ENCODE measurements around the gene PA2G4. TPM values are rescaled to one million over a fixed set of nuclear protein-coding genes. Genes with fewer than 3 reads are reported as not detected.
A peak's percentile ranks its signal among the peaks of the same experiment; 100 is the strongest.
"Not testable (repeated sequence)": the region's sequence is repeated elsewhere in the genome, so short reads cannot be mapped to it uniquely, and the experiment has no call there.

The PA2G4 gene
- total RNA-seq, 1 donor from 2014 or later, result 32.3 TPM

DNA sequence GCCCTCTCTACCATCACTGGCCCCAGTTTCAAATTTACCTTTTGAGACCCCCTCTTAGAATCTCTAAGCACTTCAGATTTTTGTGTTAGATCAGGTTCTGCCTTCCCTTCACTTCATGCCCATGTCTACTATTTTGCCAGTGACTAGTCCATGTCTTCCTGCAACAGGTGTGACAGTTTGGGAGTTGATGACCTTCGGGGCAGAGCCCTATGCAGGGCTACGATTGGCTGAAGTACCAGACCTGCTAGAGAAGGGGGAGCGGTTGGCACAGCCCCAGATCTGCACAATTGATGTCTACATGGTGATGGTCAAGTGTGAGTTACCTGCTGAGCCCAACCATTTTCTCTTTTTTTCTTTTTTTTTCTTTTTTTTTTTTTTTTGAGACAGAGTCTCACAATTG, 5.8 kb upstream of the PA2G4 start:
- ATAC-seq, result peak; percentile 16
- no peak for DNase-seq (ENCODE audit: low spot score)

DNA sequence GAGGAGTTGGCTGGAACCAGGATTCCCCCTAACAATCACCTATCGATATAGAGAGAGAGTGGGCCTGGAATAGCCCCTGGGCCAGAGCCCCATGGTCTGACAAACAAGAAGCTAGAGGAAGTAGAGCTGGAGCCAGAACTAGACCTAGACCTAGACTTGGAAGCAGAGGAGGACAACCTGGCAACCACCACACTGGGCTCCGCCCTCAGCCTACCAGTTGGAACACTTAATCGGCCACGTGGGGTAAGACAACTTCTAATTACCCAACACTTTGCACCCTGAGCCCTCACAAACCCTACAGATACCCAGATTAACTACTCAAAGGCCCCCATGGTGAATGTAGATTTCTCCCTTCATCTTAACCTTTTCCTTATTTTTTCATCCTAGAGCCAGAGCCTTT, 4.6 kb upstream of the PA2G4 start:
- DNase-seq (ENCODE audit: low spot score) (no peak), ATAC-seq (no peak)

DNA sequence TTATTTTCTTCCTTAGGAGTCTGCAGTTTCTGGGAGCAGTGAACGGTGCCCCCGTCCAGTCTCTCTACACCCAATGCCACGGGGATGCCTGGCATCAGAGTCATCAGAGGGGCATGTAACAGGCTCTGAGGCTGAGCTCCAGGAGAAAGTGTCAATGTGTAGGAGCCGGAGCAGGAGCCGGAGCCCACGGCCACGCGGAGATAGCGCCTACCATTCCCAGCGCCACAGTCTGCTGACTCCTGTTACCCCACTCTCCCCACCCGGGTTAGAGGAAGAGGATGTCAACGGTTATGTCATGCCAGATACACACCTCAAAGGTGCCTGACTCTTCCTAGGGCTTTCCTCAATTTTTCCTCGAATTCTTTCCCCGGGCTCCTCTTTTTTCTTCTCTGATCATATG, 3.3 kb upstream of the PA2G4 start:
- no peak for ATAC-seq

DNA sequence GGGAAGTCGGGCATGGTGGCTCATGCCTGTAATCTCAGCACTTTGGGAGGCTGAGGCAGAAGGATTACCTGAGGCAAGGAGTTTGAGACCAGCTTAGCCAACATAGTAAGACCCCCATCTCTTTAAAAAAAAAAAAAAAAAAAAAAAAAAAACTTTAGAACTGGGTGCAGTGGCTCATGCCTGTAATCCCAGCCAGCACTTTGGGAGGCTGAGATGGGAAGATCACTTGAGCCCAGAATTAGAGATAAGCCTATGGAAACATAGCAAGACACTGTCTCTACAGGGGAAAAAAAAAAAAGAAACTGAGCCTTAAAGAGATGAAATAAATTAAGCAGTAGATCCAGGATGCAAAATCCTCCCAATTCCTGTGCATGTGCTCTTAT, 1.7 kb upstream of the PA2G4 start:
- DNase-seq (ENCODE audit: low spot score), result no peak
- no peak for ATAC-seq

More for the DNA sequence above, 3.3 kb upstream of the PA2G4 start:
- DNase-seq (ENCODE audit: low spot score), result no peak

DNA sequence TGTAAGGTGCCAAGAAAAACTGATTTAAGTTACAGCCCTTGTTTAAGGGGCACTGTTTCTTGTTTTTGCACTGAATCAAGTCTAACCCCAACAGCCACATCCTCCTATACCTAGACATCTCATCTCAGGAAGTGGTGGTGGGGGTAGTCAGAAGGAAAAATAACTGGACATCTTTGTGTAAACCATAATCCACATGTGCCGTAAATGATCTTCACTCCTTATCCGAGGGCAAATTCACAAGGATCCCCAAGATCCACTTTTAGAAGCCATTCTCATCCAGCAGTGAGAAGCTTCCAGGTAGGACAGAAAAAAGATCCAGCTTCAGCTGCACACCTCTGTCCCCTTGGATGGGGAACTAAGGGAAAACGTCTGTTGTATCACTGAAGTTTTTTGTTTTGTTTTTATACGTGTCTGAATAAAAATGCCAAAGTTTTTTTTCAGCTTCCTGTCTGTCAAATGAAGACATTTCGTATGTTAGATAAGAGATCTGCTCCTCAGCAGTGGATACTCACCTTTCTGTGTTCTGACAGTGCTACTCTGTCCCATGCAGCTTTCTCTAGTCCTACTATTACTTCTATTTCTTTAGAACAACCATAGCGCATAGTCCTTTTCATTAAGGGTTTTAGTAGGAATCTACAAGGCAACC, 1.2 kb upstream of the PA2G4 start:
- no peak for ATAC-seq
- DNase-seq (ENCODE audit: low spot score), result no peak

DNA sequence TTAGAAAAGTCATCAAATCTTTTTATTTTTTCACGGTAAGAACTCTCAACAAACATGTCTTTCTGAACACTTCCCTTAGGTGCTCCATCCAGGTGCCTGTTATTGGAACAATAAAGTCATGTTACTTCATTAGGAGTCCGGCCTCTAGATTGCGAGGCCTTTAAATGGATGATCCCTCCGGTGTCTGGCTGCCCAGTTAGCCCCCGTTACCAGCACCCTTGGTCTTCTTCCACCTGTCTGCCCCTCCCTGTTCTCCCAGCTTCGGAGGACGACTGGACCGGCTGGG, 593 bp upstream of the PA2G4 start:
- DNase-seq (ENCODE audit: low spot score), result no peak
- no peak for ATAC-seq

DNA sequence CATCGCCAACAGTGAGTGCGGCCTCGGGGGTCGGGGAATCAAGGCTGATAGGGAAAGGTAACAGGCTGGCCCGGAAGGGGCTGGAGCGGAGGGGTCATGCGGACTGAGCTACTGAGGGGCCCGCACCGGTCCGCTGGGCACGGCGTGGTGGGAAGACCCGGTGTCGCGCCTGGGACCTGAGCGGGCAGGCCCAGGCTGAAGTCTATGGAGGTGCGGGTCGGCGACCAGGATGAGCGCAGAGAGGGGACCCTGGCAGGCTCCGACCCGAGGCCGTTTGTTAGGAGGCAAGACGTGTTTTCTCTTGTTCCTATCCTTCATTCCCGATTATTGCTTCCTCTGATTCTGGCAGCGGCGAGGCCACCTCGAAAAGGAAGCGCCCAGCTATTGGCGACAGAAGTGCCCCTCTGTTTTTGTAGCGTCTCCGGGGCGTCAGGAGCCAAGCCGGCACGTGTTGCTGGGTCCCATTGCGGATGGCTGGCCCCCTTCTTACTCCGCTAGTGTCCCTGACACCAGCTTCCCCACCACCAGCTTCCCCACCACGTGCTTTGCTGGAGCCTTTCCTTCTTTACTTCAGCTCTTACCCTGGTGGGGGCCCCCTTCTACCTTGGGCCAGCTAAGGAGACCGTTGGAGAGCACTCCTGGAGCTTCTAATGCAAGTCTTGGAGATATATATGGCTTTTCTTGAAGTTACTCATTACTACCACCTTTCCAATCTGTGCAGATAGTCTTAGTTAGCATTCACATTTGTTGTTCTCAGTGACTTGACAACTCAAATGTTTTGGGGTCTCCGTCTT, 653 bp downstream of the PA2G4 start:
- ATAC-seq (peak; percentile 30), DNase-seq (ENCODE audit: low spot score) (no peak)

DNA sequence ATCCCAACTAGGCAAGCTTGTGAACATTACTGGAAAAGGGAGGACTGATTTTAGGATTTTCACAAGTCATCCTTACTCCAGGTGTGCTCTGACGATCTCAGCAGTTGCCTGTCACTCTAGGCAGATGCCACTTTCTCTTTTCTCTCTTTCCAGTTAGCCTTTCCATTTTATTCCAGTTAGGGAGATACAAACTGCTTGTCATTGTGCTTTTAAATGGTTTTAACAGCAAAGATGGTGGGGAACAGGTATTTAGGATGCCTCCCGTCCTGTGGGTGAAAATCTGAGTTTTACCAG, 1.2 kb downstream of the PA2G4 start:
- DNase-seq (ENCODE audit: low spot score), result no peak
- no peak for ATAC-seq

DNA sequence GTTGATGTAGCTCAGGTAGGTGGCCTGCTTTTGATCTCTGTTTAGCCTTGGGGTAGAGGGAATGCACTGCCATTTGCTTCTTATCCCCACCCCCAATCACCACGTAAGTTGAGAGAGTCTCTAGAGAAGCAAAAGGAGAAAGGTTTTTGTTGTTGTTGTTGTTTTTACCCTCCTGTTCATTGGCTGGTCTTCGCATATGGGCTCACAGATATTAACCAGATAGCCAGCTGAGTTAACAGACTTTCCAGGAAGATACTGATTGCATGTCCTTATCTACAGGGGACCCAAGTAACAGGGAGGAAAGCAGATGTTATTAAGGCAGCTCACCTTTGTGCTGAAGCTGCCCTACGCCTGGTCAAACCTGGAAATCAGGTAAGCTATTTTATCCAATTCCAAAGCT, 2.9 kb downstream of the PA2G4 start:
- no peak for DNase-seq (ENCODE audit: low spot score)
- no peak for ATAC-seq

DNA sequence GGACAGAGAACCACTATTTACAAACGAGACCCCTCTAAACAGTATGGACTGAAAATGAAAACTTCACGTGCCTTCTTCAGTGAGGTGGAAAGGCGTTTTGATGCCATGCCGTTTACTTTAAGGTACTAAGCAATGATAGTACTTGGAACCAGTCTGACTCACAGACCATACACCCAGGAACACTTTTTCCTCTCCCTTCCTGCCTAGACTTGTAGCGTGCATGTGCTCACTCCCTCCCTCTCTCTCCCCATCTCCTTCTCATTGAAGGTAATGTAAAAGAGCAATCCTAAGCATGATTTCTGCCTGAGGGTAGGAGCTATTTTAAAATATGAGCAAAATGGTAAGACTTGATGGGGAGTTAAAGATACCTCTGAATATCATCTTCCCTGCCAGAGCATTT, 6.2 kb downstream of the PA2G4 start:
- DNase-seq (ENCODE audit: low spot score) (no peak), ATAC-seq (no peak)

DNA sequence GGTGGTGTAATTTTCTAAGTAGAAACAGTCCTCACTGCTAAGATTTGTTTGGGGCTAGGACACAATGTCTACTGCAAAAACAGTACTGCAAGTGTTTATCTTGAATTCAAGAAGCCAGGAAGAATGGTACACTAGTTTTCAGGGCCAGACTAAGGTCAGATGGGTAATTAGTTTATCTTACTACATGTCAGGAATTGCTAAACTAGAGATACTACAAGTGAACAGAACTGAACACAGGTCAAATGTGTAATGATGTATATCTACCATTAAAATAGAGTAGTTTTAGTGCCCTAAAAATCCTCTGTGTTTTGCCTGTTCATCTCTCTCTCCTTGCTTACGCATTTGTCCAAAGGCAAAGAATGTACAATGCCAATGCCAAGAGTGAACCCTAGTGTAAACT, 9.7 kb downstream of the PA2G4 start:
- ATAC-seq, result no peak
- DNase-seq (ENCODE audit: low spot score), result no peak

DNA sequence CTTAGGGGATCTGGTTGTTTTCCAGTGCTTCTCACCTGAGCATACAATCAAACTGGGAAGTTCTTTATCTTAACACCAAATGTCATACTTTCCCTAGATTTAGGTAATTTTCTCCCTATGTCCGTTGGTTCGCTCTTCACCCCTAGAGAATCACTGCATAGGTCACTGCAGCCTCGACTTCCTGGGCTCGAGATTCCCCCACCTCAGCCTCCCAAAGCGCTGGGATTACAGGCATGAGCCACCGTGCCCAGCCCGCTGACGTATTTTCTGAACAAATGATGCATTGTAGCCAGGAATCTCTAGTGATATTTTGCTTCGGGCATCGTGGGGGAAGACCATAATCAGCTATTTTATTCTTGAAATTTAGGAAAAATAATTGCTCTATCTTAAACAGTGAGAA, 11.0 kb downstream of the PA2G4 start:
- ATAC-seq, result no peak
- no peak for DNase-seq (ENCODE audit: low spot score)

DNA sequence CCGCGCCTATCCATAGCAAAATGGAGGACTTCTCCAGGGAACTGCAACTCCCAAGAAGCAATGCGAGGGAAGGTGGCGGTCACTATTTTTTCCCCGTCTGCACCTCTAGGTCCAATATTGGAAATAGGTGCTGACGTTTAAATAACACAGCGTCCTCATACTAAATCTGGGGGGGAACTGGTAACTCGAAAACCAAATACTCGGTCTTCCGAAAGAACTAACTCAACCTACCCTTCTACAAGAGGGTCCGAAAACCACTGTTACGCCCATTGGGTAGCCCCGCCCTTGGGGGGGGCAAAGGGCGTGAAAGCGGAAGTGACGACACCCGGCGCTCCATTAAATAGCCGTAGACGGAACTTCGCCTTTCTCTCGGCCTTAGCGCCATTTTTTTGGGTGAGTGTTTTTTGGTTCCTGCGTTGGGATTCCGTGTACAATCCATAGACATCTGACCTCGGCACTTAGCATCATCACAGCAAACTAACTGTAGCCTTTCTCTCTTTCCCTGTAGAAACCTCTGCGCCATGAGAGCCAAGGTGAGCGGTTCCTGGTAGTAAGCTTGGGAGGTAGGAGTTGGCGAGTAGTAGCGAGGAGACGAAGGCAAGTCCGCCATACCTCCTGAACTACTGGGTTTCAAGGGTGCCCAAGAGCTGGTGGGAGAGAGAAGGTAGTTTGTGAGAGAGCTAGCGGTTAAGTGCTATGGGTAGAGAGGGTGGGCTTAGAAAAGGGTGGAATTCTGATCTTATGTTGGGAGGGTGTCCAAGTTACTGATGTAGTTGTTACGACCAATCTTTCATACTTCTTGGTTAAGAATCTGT, 12.1 kb downstream of the PA2G4 start, which contains the start of gene RPL41:
RPL41 (plus strand) TSS at position 367 of the 815 bp plus-strand sequence.
- ATAC-seq (peak; percentile 58), DNase-seq (ENCODE audit: low spot score) (peak; percentile 95)

DNA sequence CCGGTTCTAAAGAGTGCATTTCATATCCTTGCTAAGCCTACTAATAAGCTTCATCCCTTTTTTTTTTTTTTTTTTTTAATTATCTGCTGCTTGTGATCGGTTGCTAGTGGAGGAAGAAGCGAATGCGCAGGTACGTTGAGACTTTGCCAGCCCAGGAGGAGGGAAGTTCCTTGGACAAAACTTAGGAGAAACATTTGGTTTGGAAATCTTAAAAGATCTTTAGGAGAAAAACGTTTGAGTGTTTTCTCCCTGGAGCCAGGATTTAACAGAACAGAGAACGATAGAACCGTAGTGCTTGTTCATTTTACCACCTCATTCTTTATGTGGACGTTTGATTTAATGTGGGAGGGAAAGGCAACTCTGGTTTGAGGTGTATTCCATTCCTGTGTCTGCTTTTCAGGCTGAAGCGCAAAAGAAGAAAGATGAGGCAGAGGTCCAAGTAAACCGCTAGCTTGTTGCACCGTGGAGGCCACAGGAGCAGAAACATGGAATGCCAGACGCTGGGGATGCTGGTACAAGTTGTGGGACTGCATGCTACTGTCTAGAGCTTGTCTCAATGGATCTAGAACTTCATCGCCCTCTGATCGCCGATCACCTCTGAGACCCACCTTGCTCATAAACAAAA, 12.8 kb downstream of the PA2G4 start:
- not testable (repeated sequence) for DNase-seq (ENCODE audit: low spot score); ATAC-seq

DNA sequence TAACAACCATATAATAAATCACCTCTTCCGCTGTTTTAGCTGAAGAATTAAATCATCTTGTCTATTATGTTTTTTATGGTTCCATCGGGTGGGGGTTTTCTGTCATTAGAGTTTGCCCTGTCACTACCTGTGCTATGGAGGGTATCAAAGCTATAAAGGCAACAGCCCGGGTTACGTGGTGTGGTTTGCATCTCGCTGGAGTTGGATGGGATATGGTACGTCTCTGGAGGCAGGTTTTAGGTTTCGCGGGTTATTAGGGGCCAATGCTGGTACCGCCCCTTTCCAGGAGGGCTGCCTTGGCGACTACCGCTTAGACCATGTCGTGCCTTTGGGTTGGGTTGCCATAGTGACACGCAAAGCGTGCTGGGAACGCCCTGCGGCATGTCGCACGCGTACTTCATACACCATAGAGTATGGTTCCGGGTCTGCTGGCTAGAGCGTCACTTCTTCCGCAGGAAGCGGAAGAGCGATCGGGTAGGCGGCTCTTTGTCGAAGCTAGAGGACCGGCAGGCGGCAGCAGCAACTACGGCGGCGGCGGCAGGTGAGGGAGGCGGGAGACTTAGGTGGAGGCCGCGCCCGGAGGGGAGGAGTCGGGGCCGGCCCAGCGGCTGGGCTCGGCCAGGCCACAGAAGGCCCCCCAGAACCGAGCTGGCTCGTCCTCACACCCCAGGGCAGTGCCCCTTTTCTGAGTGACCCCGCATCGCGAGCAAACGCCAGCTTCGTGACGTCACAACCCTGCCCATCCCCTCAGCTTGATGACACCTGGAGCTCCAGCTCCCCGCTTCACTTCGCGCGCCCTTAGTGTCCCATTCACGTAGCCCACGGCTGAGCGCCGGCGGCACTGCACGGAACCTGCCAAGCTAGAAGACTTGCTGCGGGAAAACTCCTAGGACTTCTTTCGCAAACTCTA, 13.7 kb downstream of the PA2G4 start, which contains the start of gene ZC3H10:
ZC3H10 (plus strand) TSS at position 489 of the 910 bp plus-strand sequence. CDS start 2,297 bp downstream, outside the sequence.
- ATAC-seq, result peak; percentile 75
- peak; percentile 99 for DNase-seq (ENCODE audit: low spot score)

DNA sequence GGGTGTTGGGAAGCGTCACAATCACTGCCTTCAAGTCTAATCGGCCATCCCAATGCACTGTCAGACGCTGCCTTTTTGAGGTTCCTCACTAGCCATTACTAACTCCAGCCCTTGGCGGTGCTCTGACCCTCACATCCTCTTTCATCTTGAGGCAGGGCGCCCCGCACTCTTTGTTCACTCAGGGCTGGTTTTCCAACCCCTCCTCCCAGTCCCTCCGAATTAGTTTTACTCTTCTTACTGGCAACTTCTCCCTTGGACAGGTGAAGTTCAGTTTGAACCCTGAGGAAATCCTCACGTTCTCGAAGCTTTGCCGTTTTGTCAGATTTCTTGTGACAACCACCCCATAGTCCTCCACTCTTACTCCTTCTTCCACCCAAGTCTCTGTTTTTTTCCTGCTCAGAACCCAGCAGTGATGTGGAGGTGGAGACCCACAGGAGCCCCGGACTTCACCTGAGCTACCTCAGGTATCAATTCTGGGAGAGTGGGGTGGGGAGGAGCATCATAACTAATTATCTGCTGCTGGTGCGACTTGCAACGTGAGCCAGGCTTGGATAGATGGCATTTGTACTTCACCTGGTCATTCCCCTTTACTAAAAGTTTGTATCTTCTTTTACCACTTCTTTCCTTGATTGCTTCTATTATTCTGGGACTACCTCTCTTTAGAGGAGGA, 14.5 kb downstream of the PA2G4 start:
- DNase-seq (ENCODE audit: low spot score) (no peak), ATAC-seq (no peak)

DNA sequence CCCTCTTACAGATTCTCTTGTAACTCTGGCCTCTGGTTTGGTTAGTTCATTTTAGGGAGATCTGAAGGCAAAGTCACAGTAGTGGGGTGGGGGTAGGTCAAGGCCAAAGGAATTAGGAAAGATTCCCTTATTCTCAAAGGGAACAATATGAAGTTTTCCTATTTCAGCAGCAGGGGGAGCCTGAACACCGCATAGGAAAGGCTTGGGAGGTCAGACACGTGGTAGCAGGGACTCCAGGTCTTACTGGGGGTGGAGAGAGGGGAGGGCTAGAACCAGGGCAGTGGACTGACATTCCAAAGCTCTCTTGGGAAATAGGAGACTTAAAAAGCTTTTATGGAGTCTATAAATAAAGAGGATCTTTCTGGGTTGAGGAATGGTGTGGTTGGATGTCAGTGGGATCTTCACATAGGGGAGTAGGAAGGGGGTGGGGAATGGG, 15.0 kb downstream of the PA2G4 start:
- DNase-seq (ENCODE audit: low spot score) (peak; percentile 85), ATAC-seq (peak; percentile 55)

DNA sequence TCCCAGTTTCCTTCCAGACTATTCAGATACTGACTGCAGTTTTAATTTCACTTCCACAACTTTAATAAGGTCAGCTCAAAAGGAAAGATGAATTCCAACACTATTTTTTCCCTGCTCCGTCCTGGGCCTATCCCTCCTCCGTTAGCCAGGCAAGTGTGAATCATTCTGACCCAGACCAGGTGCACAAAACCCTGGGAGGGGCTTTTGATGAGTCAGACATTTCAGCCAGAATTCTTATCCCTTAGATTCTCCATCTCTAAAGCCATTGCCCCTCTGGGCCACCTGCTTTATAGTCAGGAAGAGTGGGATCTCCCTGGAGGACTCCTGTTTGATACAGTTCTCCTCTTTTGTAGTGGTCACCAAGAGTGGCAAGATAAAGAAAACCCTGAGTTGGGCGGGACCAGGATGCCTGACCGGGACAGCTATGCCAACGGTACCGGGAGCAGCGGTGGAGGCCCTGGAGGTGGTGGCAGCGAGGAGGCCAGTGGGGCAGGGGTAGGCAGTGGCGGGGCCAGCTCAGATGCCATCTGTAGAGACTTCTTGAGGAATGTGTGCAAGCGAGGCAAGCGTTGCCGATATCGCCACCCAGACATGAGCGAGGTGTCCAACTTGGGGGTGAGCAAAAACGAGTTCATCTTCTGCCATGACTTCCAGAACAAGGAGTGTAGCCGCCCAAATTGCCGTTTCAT, 15.9 kb downstream of the PA2G4 start:
- ATAC-seq (no peak), DNase-seq (ENCODE audit: low spot score) (no peak)

DNA sequence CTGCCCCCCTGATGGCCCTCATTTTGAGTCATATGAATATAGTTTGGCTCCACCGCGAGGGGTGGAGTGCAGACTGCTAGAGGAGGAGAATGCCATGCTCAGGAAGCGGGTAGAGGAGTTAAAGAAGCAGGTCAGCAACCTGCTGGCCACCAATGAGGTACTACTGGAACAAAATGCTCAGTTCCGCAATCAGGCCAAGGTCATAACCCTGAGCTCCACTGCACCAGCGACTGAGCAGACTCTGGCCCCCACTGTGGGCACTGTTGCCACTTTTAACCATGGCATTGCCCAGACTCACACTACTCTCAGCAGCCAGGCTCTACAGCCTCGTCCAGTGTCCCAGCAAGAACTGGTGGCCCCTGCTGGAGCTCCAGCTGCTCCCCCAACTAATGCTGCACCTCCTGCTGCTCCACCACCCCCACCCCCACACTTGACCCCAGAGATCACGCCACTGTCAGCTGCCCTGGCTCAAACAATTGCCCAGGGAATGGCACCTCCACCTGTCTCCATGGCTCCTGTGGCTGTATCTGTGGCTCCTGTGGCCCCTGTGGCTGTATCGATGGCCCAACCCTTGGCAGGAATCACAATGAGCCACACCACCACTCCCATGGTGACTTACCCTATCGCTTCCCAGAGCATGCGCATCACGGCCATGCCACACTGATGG, 17.0 kb downstream of the PA2G4 start:
- DNase-seq (ENCODE audit: low spot score) (peak; percentile 92), ATAC-seq (peak; percentile 52)
